HFF-Myc (cell line): ENCODE measurements around the gene BRD1.

ENCODE experiments used
- DNase-seq: peaks from one replicate; pipeline ENCODE4 v3.0.0-alpha.2; 2011; ENCODE audit warnings: low read depth; ENCODE audit errors: extremely low read depth
- H3K4me3 ChIP-seq: replicated peaks from 2 replicates; pipeline ENCODE4 v1.5.1; 2011; ENCODE audit warnings: low read depth, mild to moderate bottlenecking, control low read depth, low read length
- TF ChIP-seq, protein P1 (sequence below): IDR thresholded peaks from 2 replicates; pipeline ENCODE4 v1.5.1; 2012; ENCODE audit warnings: mild to moderate bottlenecking, low read depth, low read length, control low read depth; ENCODE audit errors: missing control alignments

The BRD1 gene

DNA sequence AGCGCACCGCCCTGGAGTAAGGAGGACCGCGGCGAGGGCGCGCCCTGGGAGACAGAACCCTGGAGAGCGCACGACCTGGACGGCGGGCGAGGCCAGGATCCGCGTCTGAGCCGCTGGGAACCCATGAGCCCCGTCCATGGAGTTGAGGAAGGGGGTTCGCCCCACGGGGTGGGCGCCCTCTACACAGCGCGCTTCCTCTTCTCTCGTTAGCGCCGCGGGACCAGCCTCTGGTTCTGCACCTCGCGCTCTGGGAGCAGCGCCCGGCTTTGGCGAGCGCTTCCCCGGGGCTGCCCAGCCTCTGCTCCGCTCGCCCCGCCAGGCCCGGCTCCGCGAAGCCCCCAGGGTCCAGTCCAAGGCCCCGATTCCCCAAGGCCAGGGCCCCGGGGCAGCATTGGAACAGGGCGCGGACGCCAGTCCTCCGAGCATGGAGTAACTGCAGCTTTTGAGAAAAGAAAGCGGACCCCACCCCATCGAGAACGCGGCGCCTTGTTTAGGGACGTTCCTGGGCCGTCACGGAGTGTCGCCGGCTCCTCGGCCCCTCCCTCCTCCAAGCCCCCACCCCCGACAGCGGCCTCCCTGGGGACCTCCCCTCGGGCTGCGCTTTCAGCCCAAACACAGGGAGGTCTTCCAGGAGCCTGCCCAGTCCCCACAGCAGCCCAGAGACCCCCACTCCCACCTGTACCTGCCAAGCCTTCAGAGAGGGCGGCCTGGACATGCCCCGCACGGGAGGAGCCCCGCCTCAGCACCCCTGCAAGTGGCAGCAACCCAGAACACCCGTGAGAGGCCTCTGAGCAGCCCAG, 56.2 kb downstream of the BRD1 start:
- TF ChIP-seq, protein P1, sequence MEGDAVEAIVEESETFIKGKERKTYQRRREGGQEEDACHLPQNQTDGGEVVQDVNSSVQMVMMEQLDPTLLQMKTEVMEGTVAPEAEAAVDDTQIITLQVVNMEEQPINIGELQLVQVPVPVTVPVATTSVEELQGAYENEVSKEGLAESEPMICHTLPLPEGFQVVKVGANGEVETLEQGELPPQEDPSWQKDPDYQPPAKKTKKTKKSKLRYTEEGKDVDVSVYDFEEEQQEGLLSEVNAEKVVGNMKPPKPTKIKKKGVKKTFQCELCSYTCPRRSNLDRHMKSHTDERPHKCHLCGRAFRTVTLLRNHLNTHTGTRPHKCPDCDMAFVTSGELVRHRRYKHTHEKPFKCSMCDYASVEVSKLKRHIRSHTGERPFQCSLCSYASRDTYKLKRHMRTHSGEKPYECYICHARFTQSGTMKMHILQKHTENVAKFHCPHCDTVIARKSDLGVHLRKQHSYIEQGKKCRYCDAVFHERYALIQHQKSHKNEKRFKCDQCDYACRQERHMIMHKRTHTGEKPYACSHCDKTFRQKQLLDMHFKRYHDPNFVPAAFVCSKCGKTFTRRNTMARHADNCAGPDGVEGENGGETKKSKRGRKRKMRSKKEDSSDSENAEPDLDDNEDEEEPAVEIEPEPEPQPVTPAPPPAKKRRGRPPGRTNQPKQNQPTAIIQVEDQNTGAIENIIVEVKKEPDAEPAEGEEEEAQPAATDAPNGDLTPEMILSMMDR, result no peak
- no peak for DNase-seq
- no peak overlapping the region for H3K4me3 ChIP-seq

DNA sequence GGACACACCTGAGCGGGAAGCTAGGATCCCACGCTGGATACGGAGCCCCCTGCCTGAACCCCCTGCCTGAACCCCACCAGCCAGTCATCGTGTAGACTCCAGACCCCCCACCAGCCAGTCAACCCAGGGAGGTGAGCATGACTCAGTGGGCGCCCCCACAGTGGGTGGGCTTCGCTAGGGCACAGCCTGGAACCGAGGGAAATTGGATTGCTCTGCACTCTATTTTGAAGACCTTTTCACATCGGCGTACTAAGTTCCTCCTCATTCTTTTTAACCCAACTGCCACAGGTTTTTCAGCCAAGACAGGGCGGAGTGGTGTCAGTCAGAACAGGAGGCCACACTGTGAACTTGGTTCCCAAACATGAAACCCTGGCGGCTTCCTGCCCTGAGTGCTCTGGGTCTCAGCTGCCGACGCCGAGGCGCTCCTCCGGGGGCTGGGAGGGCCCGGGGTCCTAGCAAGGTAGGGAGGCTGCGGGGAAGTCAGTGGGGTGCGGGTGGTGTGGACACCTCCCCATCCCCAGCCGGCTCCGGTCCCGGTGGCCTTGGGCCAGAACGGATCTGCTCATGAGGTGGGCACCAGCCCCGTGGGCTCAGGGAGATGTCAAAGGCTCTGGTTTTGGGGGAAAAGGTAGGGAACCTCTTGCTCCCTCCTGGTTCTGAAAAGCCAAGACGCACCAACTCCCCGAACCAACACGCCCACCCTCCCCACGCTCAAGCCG, 57.0 kb downstream of the BRD1 start:
- TF ChIP-seq, protein P1, result no peak
- no peak overlapping the region for H3K4me3 ChIP-seq
- no peak for DNase-seq

DNA sequence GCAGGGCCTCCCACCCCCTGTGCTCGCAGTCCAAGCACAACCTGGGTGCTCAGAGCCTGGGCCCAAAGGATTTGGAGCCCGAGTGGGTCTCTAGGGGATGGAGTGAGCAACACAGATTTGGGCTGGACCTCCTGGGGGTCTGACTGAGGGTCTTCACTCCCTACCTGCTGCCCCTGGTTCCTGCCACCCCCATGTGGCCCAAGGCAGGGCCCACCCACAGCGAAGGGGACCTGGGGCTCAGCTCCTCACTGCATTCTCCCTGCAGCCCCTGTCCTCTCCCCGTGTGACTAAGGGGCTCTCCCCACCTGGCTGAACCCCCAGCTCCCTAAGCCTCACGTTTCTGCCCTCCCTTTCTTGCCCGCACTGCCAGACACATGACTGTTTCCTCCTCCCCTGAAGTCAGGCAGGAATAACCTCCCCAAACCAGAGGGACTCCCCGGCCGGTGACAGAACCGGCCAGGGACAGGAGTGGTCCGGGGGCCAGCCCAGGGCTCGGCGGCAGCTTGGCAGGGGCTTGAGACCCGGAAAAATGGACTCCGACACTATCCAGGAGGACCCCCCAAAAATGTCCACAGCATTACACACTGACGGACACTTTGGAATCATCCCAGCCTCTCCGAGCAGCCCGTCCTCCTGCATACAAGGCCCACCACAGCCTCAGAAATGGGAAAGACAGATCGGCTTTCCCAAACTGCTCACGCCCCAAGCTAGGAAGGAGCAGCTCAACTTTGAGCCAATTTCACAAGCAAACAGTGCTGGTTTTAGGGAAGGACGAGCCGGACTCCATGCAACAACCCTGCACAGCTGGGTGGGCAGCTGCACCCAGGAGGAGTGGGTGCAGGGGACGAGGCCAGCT, 57.8 kb downstream of the BRD1 start:
- TF ChIP-seq, protein P1, result no peak

DNA sequence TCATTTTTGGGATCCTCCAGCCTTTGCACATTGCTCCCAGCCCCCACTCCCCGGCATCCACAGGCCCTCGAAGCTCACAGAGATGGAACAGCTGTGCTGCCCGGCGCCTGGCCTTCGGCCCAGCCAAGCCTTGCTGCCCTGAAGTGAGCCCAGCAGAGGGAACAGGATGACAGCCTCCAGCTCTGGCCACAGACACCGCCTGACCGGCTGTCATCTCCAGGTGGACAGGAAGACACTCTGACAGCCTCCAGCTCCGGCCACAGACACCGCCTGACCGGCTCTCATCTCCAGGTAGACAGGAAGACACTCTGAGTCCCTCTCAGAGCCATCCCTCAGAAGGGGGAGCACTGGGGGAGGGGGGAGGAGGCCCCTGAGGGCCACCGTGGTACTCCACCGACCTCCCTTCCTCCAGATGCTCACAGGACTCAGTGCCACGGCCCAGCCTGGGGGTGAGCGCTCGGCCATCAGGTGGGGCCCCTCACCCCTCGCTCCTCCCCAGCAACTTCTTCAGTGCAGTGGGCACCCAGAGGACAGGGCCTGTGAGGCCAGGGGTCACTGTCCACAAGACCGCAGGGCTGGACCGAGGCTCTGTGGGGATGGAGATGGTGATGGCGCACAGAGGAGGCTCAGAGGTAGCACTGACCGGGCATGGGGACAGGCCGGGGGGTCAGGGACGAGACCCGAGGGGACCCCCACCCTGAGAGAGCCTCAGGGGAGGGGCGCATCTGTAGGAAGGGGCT, 58.6 kb downstream of the BRD1 start:
- TF ChIP-seq, protein P1, result no peak
- no peak for DNase-seq
- no peak overlapping the region for H3K4me3 ChIP-seq

More for the DNA sequence above, 57.8 kb downstream of the BRD1 start:
- no peak overlapping the region for H3K4me3 ChIP-seq
- no peak for DNase-seq

DNA sequence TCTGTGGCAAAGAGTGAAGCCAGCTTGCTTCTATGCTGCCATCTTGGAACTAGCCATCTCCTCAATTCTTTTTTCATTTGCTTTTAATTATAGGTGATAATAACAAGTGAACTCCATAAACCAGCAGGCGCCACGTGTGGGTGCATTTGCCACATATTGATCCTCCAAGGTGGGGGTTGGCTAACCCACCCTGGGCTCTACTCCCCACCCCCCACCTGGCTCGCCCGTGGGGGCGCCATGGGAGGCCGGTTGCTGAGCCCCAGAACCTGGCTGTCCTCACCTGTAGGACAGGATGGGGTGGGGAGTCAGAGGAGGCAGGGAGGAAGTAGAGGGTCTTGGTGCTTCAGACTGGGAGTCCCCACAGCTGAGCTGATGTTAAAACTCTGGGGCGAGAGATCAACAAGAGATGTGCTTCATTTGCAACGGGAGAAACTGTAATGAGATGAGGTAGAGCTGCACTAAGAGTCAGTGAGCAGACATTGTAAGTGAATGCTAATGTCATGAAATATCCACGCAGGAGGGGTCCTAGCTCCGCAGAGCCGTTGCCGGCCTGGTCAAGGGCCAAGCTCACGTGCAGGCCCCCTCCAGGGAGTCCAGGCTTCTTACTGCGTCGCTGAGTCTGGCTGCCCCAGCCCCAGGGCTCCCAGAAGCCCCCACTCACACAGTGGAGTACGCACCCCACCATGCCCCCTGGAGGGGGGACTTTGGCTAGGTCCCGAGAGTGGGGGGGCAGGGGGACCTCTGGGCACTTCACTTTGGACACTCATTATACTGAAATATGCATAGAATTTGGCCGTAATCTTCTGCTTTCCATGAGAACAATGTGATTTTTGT, 59.4 kb downstream of the BRD1 start:
- TF ChIP-seq, protein P1, result no peak
- DNase-seq, result no peak
- no peak overlapping the region for H3K4me3 ChIP-seq
